ENCODE measurements around the gene AGRN.
"Not testable (repeated sequence)": the region's sequence is repeated elsewhere in the genome, so short reads cannot be mapped to it uniquely, and the experiment has no call there.

AGRN gene

GRCh38 chr1:978835-979743 is 40.8 kb upstream of the AGRN start:
- no peaks in the 10 kb centered on the region for H3K9me3 ChIP-seq (ENCODE audit: control insufficient read depth, insufficient read depth, low read length)
- H3K36me3 ChIP-seq (ENCODE audit: insufficient read depth, low read length) = no peaks in the 10 kb centered on the region
- no peaks in the 10 kb centered on the region for H3K4me1 ChIP-seq (ENCODE audit: insufficient read depth, low read length)
- no peak overlapping the region for H3K9ac ChIP-seq (ENCODE audit: low read depth, low read length)

- H3K9ac ChIP-seq (ENCODE audit: low read depth, low read length) = no peak overlapping the region
- H3K9me3 ChIP-seq (ENCODE audit: control insufficient read depth, insufficient read depth, low read length) = no peaks in the 10 kb centered on the region
- H3K4me1 ChIP-seq (ENCODE audit: insufficient read depth, low read length) = no peaks in the 10 kb centered on the region
- H3K36me3 ChIP-seq (ENCODE audit: insufficient read depth, low read length) = no peaks in the 10 kb centered on the region
These were observed 40.2 kb upstream of the AGRN start for GRCh38 chr1:979744-980072.

- Histone ChIP-seq H3K9me3 (ENCODE audit: control insufficient read depth, insufficient read depth, low read length) (no peaks in the 10 kb centered on the region), H3K4me1 (ENCODE audit: insufficient read depth, low read length) (no peaks in the 10 kb centered on the region), H3K9ac (ENCODE audit: low read depth, low read length) (no peak overlapping the region), H3K36me3 (ENCODE audit: insufficient read depth, low read length) (no peaks in the 10 kb centered on the region)
These were observed 39.8 kb upstream of the AGRN start for GRCh38 chr1:980137-980571.

- no peak overlapping the region for H3K9ac ChIP-seq (ENCODE audit: low read depth, low read length)
- H3K9me3 ChIP-seq (ENCODE audit: control insufficient read depth, insufficient read depth, low read length) = no peaks in the 10 kb centered on the region
- H3K4me1 ChIP-seq (ENCODE audit: insufficient read depth, low read length) = no peaks in the 10 kb centered on the region
- no peaks in the 10 kb centered on the region for H3K36me3 ChIP-seq (ENCODE audit: insufficient read depth, low read length)
These were observed 39.1 kb upstream of the AGRN start for GRCh38 chr1:980602-981395.

- Histone ChIP-seq H3K4me1 (ENCODE audit: insufficient read depth, low read length) (no peaks in the 10 kb centered on the region), H3K9ac (ENCODE audit: low read depth, low read length) (no peak overlapping the region), H3K9me3 (ENCODE audit: control insufficient read depth, insufficient read depth, low read length) (no peaks in the 10 kb centered on the region), H3K36me3 (ENCODE audit: insufficient read depth, low read length) (no peaks in the 10 kb centered on the region)
These were observed 38.4 kb upstream of the AGRN start for GRCh38 chr1:981491-981954.

- Histone ChIP-seq H3K9ac (ENCODE audit: low read depth, low read length) (no peak within 1 kb of the TSS), H3K4me1 (ENCODE audit: insufficient read depth, low read length) (no peaks in the 10 kb centered on the region), H3K9me3 (ENCODE audit: control insufficient read depth, insufficient read depth, low read length) (no peaks in the 10 kb centered on the region), H3K36me3 (ENCODE audit: insufficient read depth, low read length) (no peaks in the 10 kb centered on the region)
These were observed 37.9 kb upstream of the AGRN start, which contains the start of gene PERM1 for GRCh38 chr1:981955-982558. PERM1 (minus strand) TSS chr1:982093; CDS start chr1:981029, 1,064 bp downstream.

GRCh38 chr1:982765-983436 is 37.0 kb upstream of the AGRN start:
- H3K4me1 ChIP-seq (ENCODE audit: insufficient read depth, low read length) = no peaks in the 10 kb centered on the region
- no peaks in the 10 kb centered on the region for H3K9me3 ChIP-seq (ENCODE audit: control insufficient read depth, insufficient read depth, low read length)
- H3K9ac ChIP-seq (ENCODE audit: low read depth, low read length) = no peak overlapping the region
- no peaks in the 10 kb centered on the region for H3K36me3 ChIP-seq (ENCODE audit: insufficient read depth, low read length)

GRCh38 chr1:983798-984475 is 36.0 kb upstream of the AGRN start:
- H3K4me1 ChIP-seq (ENCODE audit: insufficient read depth, low read length) = no peaks in the 10 kb centered on the region
- no peaks in the 10 kb centered on the region for H3K9me3 ChIP-seq (ENCODE audit: control insufficient read depth, insufficient read depth, low read length)
- no peaks in the 10 kb centered on the region for H3K36me3 ChIP-seq (ENCODE audit: insufficient read depth, low read length)
- H3K9ac ChIP-seq (ENCODE audit: low read depth, low read length) = no peak overlapping the region

- H3K36me3 ChIP-seq (ENCODE audit: insufficient read depth, low read length) = no peaks in the 10 kb centered on the region
- H3K4me1 ChIP-seq (ENCODE audit: insufficient read depth, low read length) = no peaks in the 10 kb centered on the region
- H3K9me3 ChIP-seq (ENCODE audit: control insufficient read depth, insufficient read depth, low read length) = no peaks in the 10 kb centered on the region
- H3K9ac ChIP-seq (ENCODE audit: low read depth, low read length) = no peak overlapping the region
These were observed 35.5 kb upstream of the AGRN start for GRCh38 chr1:984476-984814.

GRCh38 chr1:985126-985525 is 34.8 kb upstream of the AGRN start:
- Histone ChIP-seq H3K4me1 (ENCODE audit: insufficient read depth, low read length) (no peaks in the 10 kb centered on the region), H3K9ac (ENCODE audit: low read depth, low read length) (no peak overlapping the region), H3K36me3 (ENCODE audit: insufficient read depth, low read length) (no peaks in the 10 kb centered on the region), H3K9me3 (ENCODE audit: control insufficient read depth, insufficient read depth, low read length) (no peaks in the 10 kb centered on the region)

GRCh38 chr1:988061-988460 is 31.9 kb upstream of the AGRN start:
- H3K9me3 ChIP-seq (ENCODE audit: control insufficient read depth, insufficient read depth, low read length); H3K4me1 ChIP-seq (ENCODE audit: insufficient read depth, low read length); H3K36me3 ChIP-seq (ENCODE audit: insufficient read depth, low read length); H3K9ac ChIP-seq (ENCODE audit: low read depth, low read length): not testable (repeated sequence)

- H3K36me3 ChIP-seq (ENCODE audit: insufficient read depth, low read length); H3K4me1 ChIP-seq (ENCODE audit: insufficient read depth, low read length); H3K9me3 ChIP-seq (ENCODE audit: control insufficient read depth, insufficient read depth, low read length); H3K9ac ChIP-seq (ENCODE audit: low read depth, low read length): not testable (repeated sequence)
These were observed 28.6 kb upstream of the AGRN start for GRCh38 chr1:991275-991674.

- Histone ChIP-seq H3K36me3 (ENCODE audit: insufficient read depth, low read length) (no peaks in the 10 kb centered on the region), H3K4me1 (ENCODE audit: insufficient read depth, low read length) (no peaks in the 10 kb centered on the region; the same call in 1 of the 2 replicates), H3K9me3 (ENCODE audit: control insufficient read depth, insufficient read depth, low read length) (no peaks in the 10 kb centered on the region), H3K9ac (ENCODE audit: low read depth, low read length) (no peak overlapping the region)
These were observed 28.0 kb upstream of the AGRN start for GRCh38 chr1:991895-992294.

GRCh38 chr1:992362-992761 is 27.6 kb upstream of the AGRN start:
- Histone ChIP-seq H3K4me1 (ENCODE audit: insufficient read depth, low read length) (peaks cover 2% of the 10 kb centered on the region; the same call in 1 of the 2 replicates), H3K9me3 (ENCODE audit: control insufficient read depth, insufficient read depth, low read length) (no peaks in the 10 kb centered on the region), H3K9ac (ENCODE audit: low read depth, low read length) (no peak overlapping the region), H3K36me3 (ENCODE audit: insufficient read depth, low read length) (no peaks in the 10 kb centered on the region)
